T47D (cell line): ENCODE measurements around the gene FSTL3.

Source experiments
- DNase-seq, 2 experiments: peaks; one replicate each; pipeline versions ENCODE4 v3.0.0 to v3.0.0-alpha.2; 2011 to 2012; ENCODE audit warnings: low read depth in 1 of 2, low spot score in 1 of 2
- JUND ChIP-seq: IDR thresholded peaks from 2 replicates; pipeline ENCODE4 v1.6.1; 2012; ENCODE audit warnings: low read depth
- in situ Hi-C: cut with HindIII; loops from 2 replicates; pipeline ENCODE4 v1.10.0; 2016; ENCODE audit warnings: low sequenced_read_pairs, low pct_unique_long_range_greater_than_20kb

Gene FSTL3

GRCh38 chr19:639253-640160 is 36.7 kb upstream of the FSTL3 start, which contains the start of gene FGF22:
Gene FGF22 (plus strand): TSS chr19:639879. CDS start chr19:639926, 47 bp downstream.
- in situ Hi-C loops, result no loop called here
- no peak for TF ChIP-seq JUND
- peak; percentile 89 to 93 for DNase-seq

DNA sequence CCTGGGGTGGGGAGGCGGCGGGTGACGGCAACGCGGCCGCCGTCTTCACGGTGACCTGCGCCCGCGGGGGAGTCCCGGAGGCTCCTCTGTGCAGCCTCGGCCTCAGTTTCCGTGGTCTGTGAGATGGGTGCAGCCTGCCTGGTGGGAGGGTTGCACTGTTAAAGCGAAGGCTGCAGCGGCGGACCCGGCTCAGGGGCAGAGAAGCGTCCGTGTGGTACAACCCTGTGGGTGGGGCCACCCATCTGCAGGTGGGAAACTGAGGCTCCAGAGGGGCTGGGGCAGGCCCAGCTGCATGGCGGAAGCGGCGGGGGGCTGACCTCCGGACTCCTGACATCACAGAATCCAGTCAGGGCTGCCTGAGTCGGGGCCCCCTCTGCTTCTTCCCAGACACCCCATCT is 36.0 kb upstream of the FSTL3 start:
- no peak for TF ChIP-seq JUND
- in situ Hi-C loops, result no loop called here

DNA sequence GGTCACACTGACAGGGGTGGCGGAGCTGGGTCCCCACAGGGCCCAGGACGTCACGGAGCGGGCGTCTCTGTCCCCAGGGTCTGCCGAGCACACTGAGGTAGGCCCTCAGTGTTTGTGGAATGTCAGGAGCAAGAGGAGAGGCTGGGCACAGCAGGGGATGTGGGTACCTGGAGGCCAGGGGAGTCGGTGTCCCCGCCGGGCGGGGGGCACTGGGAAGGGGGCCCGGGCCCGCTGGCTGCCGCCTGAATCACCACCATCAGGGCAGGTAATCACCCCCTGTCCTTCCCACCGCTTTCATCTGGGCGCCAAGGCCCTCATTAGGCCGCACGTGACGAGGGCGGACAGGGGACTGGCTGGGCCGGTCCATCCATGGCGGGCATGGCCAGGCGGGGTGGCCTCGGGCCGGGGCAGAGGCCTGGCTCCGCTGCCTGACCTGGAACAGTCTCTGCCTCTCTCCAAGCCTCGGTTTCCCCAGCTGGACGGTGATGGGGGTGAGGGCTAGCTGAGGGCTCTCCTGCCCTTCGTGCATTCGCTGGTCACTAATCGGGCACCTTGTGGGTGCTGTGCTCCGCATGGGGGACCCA is 35.5 kb upstream of the FSTL3 start:
- TF ChIP-seq JUND, result no peak
- in situ Hi-C loops, result no loop called here
- no peak for DNase-seq

More for the DNA sequence above, 36.0 kb upstream of the FSTL3 start:
- no peak for DNase-seq

- DNase-seq, result no peak
- no peak for TF ChIP-seq JUND
- in situ Hi-C loops, result no loop called here
Observed at GRCh38 chr19:641702-642101, 34.5 kb upstream of the FSTL3 start.

DNA sequence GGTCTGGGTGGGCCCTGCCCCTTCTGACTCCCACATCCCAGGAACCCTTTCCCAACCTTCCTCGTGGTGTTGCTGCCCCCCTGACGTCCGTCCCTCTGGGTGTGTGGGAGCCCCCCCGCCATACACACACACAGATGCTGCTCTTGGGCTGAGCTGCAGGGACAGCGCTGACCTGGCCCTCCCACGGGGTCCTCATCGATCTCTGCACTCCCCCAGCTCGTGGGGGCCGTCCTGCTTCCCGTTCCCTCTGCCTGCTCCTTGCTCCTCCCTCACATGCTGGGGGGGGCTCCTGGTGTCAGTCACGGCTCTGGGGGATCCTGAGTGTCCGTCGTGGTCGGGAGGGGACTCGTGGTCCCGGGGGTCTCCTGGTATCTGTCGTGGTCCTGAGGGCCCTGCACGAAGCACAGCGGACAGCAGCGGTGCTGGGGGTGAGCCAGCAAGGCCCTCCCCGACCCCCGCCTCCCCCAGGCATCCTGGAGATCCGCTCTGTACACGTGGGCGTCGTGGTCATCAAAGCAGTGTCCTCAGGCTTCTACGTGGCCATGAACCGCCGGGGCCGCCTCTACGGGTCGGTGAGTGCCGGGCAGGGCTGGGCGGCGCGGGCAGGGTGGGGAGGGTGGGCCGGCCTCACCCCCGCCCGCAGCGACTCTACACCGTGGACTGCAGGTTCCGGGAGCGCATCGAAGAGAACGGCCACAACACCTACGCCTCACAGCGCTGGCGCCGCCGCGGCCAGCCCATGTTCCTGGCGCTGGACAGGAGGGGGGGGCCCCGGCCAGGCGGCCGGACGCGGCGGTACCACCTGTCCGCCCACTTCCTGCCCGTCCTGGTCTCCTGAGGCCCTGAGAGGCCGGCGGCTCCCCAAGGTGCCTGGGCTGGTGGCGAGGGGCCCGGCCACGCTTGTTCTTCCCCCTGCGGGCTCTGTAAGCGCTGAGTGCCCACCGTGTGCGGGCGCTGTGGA is 33.1 kb upstream of the FSTL3 start:
- TF ChIP-seq JUND, result no peak
- no peak for DNase-seq
- in situ Hi-C loops, result no loop called here

GRCh38 chr19:643736-644135 is 32.5 kb upstream of the FSTL3 start:
- no peak for DNase-seq
- in situ Hi-C loops, result no loop called here
- TF ChIP-seq JUND, result no peak

DNA sequence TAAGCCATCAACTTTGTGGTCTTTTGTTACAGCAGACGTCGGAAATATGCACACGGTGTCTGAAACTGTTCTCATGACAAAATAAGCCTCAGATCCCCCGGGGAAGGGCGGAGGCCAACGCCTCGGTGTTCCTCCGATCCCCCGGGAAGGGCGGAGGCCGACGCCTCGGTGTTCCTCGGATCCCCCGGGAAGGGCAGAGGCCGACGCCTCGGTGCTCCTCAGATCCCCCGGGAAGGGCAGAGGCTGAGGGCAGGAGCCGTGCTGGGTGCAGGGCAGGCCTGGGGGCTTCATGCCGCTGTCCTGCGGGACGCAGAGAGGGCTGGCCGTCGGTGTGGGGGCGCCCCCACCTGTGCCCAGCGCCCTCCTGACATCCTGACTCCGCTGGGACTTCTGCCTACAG is 31.8 kb upstream of the FSTL3 start:
- DNase-seq, result no peak
- no peak for TF ChIP-seq JUND
- in situ Hi-C loops, result no loop called here

DNA sequence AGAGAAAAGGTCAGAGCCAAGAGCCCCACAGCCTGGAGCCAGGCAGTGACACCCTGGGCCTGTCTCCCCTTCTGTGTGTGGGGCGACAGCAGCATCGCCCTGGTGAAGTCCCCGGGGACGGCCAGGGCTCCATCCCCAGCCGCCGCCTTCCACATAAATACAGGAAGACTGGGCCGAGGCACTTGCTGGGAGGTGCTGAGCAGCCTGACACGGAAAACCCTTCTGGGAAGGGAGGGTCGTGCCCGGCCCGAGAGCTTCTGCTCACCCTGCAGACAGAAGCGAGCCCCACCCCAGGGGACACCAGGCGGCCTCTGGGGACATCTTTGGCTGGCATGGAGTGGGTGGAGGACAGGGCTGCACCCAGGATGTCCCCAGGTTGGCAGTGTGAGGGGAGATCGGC is 31.4 kb upstream of the FSTL3 start:
- in situ Hi-C loops, result no loop called here
- DNase-seq, result no peak
- TF ChIP-seq JUND, result no peak

DNA sequence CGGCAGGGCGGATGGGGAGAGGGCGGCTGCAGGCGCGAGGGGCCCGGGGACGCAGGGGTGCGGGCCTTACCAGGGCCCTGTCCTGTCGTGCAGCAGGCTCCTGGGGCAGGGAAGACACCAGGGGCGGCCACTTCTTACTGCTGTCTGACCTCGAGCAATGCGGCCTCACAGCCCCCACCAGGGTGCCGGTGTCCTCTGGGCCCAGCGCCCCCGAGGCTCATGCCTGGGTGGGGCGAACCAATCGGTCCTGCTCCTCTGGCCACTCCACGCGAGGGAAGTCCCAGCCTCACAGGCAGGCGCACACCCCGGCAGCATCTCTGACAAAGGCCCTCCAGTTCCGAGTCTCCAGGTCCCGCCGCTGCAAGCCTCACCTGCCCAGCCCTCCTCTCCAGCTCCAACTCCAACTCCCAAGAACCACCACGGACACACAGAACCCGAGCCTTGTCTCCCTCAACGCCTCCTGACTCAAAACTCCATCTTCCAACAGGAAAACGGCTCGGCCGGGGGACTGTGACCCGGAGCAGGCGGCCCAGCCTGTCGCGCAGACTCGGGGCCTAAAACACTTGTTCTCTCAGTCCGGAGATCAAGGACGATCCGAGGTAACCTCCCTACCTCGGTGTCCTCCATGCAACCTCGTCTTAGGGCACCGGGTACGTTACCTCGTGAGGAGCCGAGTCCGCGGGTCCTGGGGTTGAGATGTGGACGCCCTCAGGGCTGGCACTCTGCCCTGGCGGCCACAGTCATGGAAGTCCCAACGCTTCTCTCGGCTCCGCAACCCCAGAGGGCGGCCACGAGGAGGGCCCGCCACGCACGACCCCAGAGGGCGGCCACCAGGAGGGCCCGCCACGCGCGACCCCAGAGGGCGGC is 30.0 kb upstream of the FSTL3 start:
- TF ChIP-seq JUND, result no peak
- in situ Hi-C loops, result no loop called here
- DNase-seq, result no peak

DNA sequence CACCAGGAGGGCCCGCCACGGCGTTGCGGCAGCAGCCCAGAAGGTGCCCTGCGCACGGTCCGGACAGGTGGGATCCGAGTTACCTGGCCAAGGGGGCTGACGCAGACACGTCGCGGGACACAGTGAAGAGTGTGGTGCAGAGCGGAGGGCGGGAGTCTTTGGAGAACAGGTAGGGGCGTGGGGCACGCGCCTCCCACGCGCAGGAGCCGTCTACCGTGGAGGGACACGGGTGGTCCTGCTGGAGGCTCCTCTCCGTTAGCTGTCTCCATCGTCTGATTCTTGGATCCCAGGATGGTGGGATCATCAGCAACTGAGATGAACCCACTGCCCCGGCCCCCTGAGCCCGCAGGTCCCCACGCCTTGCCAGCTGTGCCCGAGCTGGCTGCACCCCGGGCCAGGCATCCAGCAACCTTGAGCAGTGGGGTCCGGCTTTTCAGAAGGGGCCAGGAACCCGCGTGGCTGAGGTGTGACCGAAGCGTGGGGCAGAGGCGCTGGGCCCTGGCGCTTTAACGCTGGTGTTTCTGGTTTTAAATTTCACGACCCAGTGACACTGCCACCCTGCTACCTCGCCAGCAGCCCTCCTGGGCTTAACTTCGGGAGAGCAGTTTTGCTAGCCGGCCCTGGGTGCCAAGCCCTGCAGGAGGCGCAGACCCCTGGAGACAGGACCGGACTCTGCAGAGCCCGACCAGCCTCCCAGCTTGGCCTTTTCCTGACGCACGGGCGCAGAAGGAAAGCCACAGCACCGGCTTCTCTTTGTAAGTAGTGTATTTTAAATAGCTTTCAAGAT is 29.2 kb upstream of the FSTL3 start:
- TF ChIP-seq JUND, result no peak
- DNase-seq, result no peak
- in situ Hi-C loops, result no loop called here
